ENCODE data around the gene CALML5.

CALML5 gene

GRCh38 chr10:5532618-5533097 lies 33.3 kb upstream of the CALML5 start:
- DNase-seq, result no peak

GRCh38 chr10:5532307-5532605 lies 32.9 kb upstream of the CALML5 start:
- DNase-seq, result no peak

- DNase-seq, result no peak
Measured at GRCh38 chr10:5531558-5532306, 32.4 kb upstream of the CALML5 start.

GRCh38 chr10:5530846-5531557 lies 31.6 kb upstream of the CALML5 start:
- no peak for DNase-seq

- DNase-seq, result no peak
Measured at GRCh38 chr10:5530412-5530806, 31.0 kb upstream of the CALML5 start.

- no peak for DNase-seq
Measured at GRCh38 chr10:5529702-5530411, 30.5 kb upstream of the CALML5 start.

- DNase-seq, result no peak
Measured at GRCh38 chr10:5528989-5529701, 29.8 kb upstream of the CALML5 start.

GRCh38 chr10:5527332-5528200 lies 28.2 kb upstream of the CALML5 start:
- no peak for DNase-seq

GRCh38 chr10:5526691-5527331 lies 27.4 kb upstream of the CALML5 start:
- no peak for DNase-seq

- no peak for DNase-seq
Measured at GRCh38 chr10:5525561-5526341, 26.4 kb upstream of the CALML5 start.

- no peak for DNase-seq
Measured at GRCh38 chr10:5524641-5525560, 25.5 kb upstream of the CALML5 start, which contains the start of gene CALML3. Gene CALML3, plus strand, starts transcription at chr10:5524961. Its CDS starts 125 bp downstream, at chr10:5525086.

- no peak for DNase-seq
Measured at GRCh38 chr10:5523796-5524574, 24.6 kb upstream of the CALML5 start.

- DNase-seq, result no peak
Measured at GRCh38 chr10:5522913-5523560, 23.7 kb upstream of the CALML5 start.

GRCh38 chr10:5519054-5519453 lies 19.7 kb upstream of the CALML5 start:
- no peak for DNase-seq

GRCh38 chr10:5518143-5518542 lies 18.8 kb upstream of the CALML5 start:
- DNase-seq, result peak; percentile 80

GRCh38 chr10:5517546-5517945 lies 18.2 kb upstream of the CALML5 start:
- DNase-seq, result no peak

- no peak for DNase-seq
Measured at GRCh38 chr10:5515948-5516761, 16.8 kb upstream of the CALML5 start.
